GM23248 (cell line): ENCODE measurements around the gene BPIFB2.

Experiments
- EZH2 ChIP-seq: fragments of 200-600 bp; sonication (generic); IDR thresholded peaks from 2 replicates; pipeline ENCODE4 v1.6.1; 2018; ENCODE audit warnings: antibody characterized with exemption, mild to moderate bottlenecking; ENCODE audit not compliant: insufficient read depth, poor library complexity, severe bottlenecking
- EZH2phosphoT487 ChIP-seq: fragments of 200-600 bp; sonication (generic); IDR thresholded peaks from 2 replicates; pipeline ENCODE4 v1.6.1; 2018; ENCODE audit warnings: antibody characterized with exemption, moderate library complexity, mild to moderate bottlenecking, low read depth; ENCODE audit not compliant: insufficient read depth

DNA sequence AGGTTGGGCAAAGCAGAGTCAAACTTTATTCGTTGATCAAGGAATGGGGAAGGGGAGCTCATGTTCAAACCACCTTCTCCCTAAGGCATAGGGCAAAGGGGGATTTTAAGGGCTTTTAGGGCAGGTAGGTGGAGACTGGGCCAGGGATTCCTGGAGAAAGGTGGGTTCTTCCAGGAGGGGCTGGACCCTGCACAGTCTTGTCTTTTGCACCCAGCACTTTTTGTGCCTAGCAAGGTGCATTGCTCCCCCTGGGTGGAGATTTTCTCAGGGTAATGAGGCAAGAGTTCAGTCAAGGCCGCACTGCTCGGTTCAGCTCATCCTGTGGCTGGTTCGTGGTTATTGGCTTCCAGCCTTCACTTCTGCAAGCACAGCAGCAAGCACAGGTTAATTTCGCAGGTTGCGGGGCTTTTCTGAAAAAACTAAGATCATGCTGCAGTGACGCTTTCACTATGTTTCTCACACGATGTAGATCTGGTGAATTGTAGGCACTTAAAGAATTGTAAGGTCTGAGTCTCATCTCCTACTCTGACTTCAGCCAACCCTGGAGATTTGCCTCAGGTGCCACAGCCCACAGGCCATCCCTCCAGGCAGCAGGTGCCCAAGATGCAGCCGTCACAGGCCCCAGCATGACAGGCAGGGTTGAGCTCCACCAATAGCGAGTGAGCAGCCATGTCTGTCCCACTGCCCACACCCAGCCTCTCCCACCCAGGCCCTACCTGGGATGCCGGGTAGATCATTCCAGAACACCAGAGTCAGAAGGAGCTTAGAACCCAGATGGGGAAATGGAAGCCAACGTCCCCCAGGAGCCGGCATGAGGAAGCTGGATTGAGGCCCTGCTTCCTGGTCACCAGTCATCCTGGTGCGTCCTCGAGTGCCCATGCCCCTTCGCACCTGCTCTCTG lies 40.4 kb upstream of the BPIFB2 start:
- TF ChIP-seq EZH2, result no peak
- no peak for TF ChIP-seq EZH2phosphoT487
